Measurements from ENCODE around the gene IL32. TPM values are rescaled to one million over a fixed set of nuclear protein-coding genes. Genes with fewer than 3 reads are reported as not detected.
"Not testable (repeated sequence)": the region's sequence is repeated elsewhere in the genome, so short reads cannot be mapped to it uniquely, and the experiment has no call there.

IL32 gene
- total RNA-seq, 3 donors from 2014 or later, result 585 to 715 (median 696) TPM

GRCh38 chr16:3080024-3080423 lies 14.6 kb downstream of the IL32 start:
- ATAC-seq, result no peak
- peaks cover 11% of the 10 kb centered on the region for H3K9me3 Mint-ChIP-seq
- H3K36me3 Mint-ChIP-seq (ENCODE audit: insufficient read depth), result peaks cover 7% of the 10 kb centered on the region
- H3K4me1 Mint-ChIP-seq (ENCODE audit: low read depth), result peaks cover 70% of the 10 kb centered on the region
- H3K27me3 Mint-ChIP-seq (ENCODE audit: low read depth), result no peaks in the 10 kb centered on the region
- no peak overlapping the region for H3K4me3 Mint-ChIP-seq
- no peak for DNase-seq

DNA sequence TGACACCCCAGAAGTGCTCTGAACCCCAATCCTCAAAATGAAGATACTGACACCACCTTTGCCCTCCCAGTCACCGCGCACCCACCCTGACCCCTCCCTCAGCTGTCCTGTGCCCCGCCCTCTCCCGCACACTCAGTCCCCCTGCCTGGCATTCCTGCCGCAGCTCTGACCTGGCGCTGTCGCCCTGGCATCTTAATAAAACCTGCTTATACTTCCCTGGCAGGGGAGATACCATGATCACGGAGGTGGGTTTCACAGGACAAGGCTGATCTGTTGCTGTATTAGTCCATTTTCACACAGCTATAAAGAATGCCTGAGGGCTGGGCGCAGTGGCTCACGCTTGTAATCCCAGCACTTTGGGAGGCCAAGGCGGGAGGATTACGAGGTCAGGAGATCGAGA lies 16.5 kb downstream of the IL32 start:
- DNase-seq; ATAC-seq; H3K4me3 Mint-ChIP-seq; H3K36me3 Mint-ChIP-seq (ENCODE audit: insufficient read depth); H3K27me3 Mint-ChIP-seq (ENCODE audit: low read depth): not testable (repeated sequence)
- H3K9me3 Mint-ChIP-seq, result peaks cover 11% of the 10 kb centered on the region
- H3K4me1 Mint-ChIP-seq (ENCODE audit: low read depth), result peaks cover 62% of the 10 kb centered on the region

DNA sequence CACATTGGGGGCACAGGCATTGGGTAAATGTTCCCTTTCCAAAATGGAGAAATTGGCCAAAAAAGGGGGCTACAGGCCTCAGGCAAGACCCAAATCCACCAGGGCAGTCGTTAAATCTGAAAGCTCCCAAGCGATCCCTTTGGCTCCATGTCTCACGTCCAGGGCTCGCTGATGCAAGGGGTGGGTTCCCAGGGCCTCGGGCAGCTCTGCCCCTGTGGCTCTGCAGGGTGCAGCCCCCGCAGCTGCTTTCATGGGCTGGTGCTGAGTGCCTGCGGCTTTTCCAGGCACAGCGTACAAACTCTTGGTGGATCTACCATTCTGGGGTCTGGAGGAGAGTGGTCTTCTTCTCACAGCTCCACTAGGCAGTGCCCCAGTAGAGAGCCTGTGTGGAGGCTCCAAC lies 18.0 kb downstream of the IL32 start:
- not testable (repeated sequence) for H3K36me3 Mint-ChIP-seq (ENCODE audit: insufficient read depth); H3K27me3 Mint-ChIP-seq (ENCODE audit: low read depth); ATAC-seq; H3K9me3 Mint-ChIP-seq; DNase-seq; H3K4me3 Mint-ChIP-seq
- H3K4me1 Mint-ChIP-seq (ENCODE audit: low read depth), result peaks cover 63% of the 10 kb centered on the region

- Mint-ChIP-seq H3K9me3 (peaks cover 3% of the 10 kb centered on the region), H3K4me3 (no peak overlapping the region), H3K36me3 (ENCODE audit: insufficient read depth) (peaks cover 4% of the 10 kb centered on the region), H3K27me3 (ENCODE audit: low read depth) (no peaks in the 10 kb centered on the region), H3K4me1 (ENCODE audit: low read depth) (peaks cover 60% of the 10 kb centered on the region)
- ATAC-seq, result no peak
- no peak for DNase-seq
Observed at GRCh38 chr16:3084491-3084890, 19.1 kb downstream of the IL32 start.

- no peak overlapping the region for H3K4me3 Mint-ChIP-seq
Observed at GRCh38 chr16:3084969-3085670, 19.7 kb downstream of the IL32 start.

DNA sequence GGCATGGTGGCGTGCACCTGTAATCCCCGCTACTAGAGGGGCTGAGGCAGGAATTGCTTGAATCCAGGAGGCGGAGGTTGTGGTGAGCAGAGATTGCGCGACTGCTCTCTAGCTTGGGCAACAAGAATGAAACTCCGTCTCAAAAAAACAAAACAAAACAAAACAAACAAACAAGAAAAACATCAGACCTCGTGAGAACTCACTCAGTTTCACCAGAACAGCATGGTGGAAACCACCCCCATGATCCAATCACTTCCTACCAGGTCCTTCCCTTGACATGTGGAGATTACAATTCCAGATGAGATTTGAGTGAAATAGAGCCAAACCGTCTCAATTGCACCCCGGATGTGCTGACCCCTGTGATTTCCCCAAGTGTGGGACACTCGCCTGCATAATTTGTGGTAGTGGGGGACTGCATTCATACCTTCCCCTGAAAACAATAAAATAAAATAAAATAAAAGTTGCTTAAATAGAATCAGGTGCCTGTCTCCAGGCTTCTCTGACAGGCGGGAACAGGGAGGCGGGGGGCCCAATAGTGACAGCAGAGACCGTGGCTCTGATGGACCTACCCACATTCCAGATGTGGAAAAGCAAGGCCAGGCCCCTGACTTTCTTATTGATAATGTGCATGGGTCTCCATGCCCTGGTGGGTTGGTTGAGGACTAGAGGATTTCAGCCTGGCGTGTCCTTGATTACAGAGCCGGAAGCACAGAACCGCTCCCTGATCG lies 20.6 kb downstream of the IL32 start:
- H3K9me3 Mint-ChIP-seq, result no peaks in the 10 kb centered on the region
- H3K4me3 Mint-ChIP-seq, result no peak overlapping the region
- no peaks in the 10 kb centered on the region for H3K27me3 Mint-ChIP-seq (ENCODE audit: low read depth)
- ATAC-seq (no peak), DNase-seq (no peak)
- peaks cover 49% of the 10 kb centered on the region for H3K4me1 Mint-ChIP-seq (ENCODE audit: low read depth)
- no peaks in the 10 kb centered on the region for H3K36me3 Mint-ChIP-seq (ENCODE audit: insufficient read depth)

More at GRCh38 chr16:3084969-3085670, 19.7 kb downstream of the IL32 start:
- H3K36me3 Mint-ChIP-seq (ENCODE audit: insufficient read depth), result peaks cover 2% of the 10 kb centered on the region
- no peaks in the 10 kb centered on the region for H3K27me3 Mint-ChIP-seq (ENCODE audit: low read depth)
- peaks cover 3% of the 10 kb centered on the region for H3K9me3 Mint-ChIP-seq
- H3K4me1 Mint-ChIP-seq (ENCODE audit: low read depth), result peaks cover 54% of the 10 kb centered on the region
- no peak for ATAC-seq
- no peak for DNase-seq

DNA sequence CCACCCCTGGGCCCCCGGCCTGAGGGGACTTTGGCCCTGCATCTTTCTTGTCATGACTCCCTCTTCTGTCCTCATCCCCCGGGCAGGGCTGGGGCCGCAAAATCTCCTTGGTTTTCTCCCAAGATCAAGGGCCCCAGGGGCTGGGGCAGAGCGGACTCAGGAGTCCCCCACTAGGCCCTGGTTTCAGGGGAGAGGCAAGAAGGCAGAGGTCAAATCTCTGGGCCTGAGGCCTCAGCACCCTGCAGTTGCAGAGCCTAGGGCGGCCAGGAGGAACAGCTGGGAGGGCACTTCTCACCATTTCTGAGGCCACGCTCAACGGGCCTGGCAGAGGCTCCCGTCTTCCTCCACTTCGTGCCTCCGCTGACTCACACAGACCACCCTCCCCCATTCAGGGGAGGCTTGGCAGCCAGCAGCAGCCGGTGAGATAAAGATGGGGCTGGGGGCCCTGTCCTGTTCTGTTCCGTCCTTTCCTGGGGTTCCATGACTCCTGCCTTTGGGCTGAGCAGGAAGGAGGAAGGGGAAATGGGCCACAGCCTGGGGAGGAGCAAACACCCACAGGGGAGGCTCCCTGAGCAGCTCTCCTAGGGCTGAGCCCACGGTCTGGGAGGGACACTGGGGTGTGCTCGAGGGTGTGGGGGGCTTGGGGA lies 21.3 kb downstream of the IL32 start:
- Mint-ChIP-seq H3K4me3 (peak overlapping the region; percentile 68), H3K36me3 (ENCODE audit: insufficient read depth) (no peaks in the 10 kb centered on the region), H3K4me1 (ENCODE audit: low read depth) (peaks cover 50% of the 10 kb centered on the region), H3K9me3 (no peaks in the 10 kb centered on the region), H3K27me3 (ENCODE audit: low read depth) (no peaks in the 10 kb centered on the region)
- peak; percentile 76 to 83 for ATAC-seq
- no peak for DNase-seq

DNA sequence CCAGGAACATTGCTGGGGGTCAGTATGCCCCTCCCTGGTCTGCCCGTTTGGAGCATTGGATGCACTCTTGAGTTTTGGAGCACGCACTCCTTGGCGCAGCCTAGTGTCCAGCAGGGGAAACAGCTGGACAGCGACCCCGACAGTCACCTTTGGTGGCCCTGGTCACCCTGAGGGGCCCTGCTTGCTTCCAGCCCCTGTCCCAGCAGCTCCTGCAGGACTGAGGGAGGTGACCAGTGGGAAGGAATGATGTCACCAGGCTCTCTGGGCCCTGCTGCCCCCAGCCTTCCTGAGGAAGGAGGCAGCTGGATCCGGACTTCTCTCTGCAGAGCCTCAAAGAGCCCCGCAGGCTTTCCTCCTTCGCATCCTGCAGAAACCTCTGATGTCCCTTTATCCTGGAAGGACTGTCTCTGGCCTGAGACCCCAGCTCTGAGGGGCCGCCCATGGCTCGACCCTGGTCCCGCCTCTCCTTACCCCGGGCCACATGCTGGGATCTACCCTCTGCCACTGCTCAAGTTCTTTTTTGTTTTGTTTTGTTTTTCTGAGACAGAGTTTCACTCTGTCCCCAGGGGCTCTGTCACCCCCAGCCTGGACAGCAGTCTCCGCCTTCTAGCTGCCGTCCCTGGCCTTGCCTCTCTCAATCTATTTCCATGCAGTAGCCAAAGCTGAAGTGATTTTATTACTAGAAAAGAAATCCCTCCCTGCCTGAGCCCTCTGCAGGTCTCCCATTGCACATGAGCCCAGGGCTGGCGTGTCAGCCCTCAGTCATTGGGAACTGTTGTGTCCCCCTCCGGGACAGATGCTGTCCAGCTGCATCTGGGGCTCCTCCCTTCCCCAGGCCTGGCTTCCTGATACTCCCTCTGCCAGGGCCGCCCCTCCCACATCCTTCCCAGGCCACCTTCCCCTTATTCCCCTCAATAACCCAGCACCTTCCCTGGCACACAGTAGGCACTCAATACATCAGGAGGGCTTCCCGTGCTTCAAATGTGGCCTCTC lies 22.1 kb downstream of the IL32 start:
- Mint-ChIP-seq H3K27me3 (ENCODE audit: low read depth) (no peaks in the 10 kb centered on the region), H3K36me3 (ENCODE audit: insufficient read depth) (no peaks in the 10 kb centered on the region), H3K4me1 (ENCODE audit: low read depth) (peaks cover 50% of the 10 kb centered on the region), H3K9me3 (no peaks in the 10 kb centered on the region), H3K4me3 (peak overlapping the region; percentile 68)
- DNase-seq (no peak), ATAC-seq (no peak)

GRCh38 chr16:3088450-3088849 lies 23.0 kb downstream of the IL32 start:
- Mint-ChIP-seq H3K4me1 (ENCODE audit: low read depth) (peaks cover 45% of the 10 kb centered on the region), H3K4me3 (peak overlapping the region; percentile 11), H3K9me3 (no peaks in the 10 kb centered on the region), H3K36me3 (ENCODE audit: insufficient read depth) (no peaks in the 10 kb centered on the region), H3K27me3 (ENCODE audit: low read depth) (no peaks in the 10 kb centered on the region)
- DNase-seq (no peak), ATAC-seq (no peak)

GRCh38 chr16:3088925-3089716 lies 23.7 kb downstream of the IL32 start:
- no peaks in the 10 kb centered on the region for H3K9me3 Mint-ChIP-seq
- no peak overlapping the region for H3K4me3 Mint-ChIP-seq
- no peaks in the 10 kb centered on the region for H3K27me3 Mint-ChIP-seq (ENCODE audit: low read depth)
- DNase-seq, result no peak
- no peak for ATAC-seq
- H3K36me3 Mint-ChIP-seq (ENCODE audit: insufficient read depth), result no peaks in the 10 kb centered on the region
- H3K4me1 Mint-ChIP-seq (ENCODE audit: low read depth), result peaks cover 43% of the 10 kb centered on the region

- ATAC-seq, result no peak
- no peaks in the 10 kb centered on the region for H3K9me3 Mint-ChIP-seq
Observed at GRCh38 chr16:3089717-3090592, 24.5 kb downstream of the IL32 start.

GRCh38 chr16:3091551-3091950 lies 26.1 kb downstream of the IL32 start:
- no peaks in the 10 kb centered on the region for H3K9me3 Mint-ChIP-seq
- DNase-seq (no peak), ATAC-seq (no peak)
- peaks cover 41% of the 10 kb centered on the region for H3K4me1 Mint-ChIP-seq (ENCODE audit: low read depth)
- no peaks in the 10 kb centered on the region for H3K36me3 Mint-ChIP-seq (ENCODE audit: insufficient read depth)
- no peak overlapping the region for H3K4me3 Mint-ChIP-seq
- no peaks in the 10 kb centered on the region for H3K27me3 Mint-ChIP-seq (ENCODE audit: low read depth)

More at GRCh38 chr16:3089717-3090592, 24.5 kb downstream of the IL32 start:
- H3K4me1 Mint-ChIP-seq (ENCODE audit: low read depth), result peaks cover 43% of the 10 kb centered on the region
- H3K27me3 Mint-ChIP-seq (ENCODE audit: low read depth), result no peaks in the 10 kb centered on the region
- H3K4me3 Mint-ChIP-seq, result no peak overlapping the region
- H3K36me3 Mint-ChIP-seq (ENCODE audit: insufficient read depth), result no peaks in the 10 kb centered on the region
- DNase-seq, result no peak
